ENCODE data around the gene CACNG3.
"Not testable (repeated sequence)": the region's sequence is repeated elsewhere in the genome, so short reads cannot be mapped to it uniquely, and the experiment has no call there.

The CACNG3 gene

DNA sequence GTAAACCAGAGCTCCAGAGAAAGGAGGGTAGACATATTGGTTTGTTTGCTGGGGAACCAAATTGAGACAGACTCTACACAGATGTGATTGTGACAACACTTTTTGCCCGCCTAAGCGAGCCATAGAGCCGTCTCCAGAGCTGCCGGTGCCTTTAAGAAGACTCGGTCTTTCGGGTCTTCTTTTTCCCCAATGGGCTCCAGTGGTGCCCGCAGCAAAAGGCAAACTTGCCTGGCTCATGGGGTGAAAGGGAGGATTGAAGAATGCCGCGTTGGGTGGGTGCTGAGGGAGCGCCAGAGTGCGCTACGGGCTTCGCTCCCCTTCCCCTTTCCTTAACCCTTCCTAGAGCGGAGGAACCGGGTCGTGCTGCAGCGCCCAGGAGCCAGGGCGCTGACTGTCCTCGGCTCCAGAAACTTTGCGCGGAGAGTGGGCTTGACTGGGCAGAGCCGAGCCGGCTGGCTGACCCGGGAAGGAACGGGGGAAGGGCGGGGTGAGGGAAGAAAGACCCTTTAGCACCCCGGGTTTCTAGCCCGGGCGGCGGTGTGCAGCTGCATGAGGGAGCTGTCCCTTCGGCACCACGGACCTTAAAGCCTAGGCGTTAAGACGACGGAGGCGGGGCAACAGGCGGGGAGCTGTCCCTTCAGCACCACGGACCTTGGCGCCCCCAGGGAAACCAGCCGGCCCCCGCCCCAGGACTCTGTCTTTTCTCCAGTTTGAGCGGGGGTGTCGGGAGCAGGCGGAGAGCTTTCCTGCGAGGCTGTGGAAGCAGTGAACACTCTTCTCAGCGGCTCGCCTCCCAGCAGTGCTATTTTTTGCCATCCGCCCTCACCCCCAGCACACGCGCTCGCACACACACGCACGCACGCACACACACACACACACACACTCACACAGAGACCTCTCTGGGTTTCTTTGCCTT is at the start of gene CACNG3:
TSS of gene CACNG3 (plus strand) at position 880 of the 916 bp plus-strand sequence. CDS start 420 bp downstream, outside the sequence.
- DNase-seq (ENCODE audit: low read depth) = no peak

- DNase-seq (ENCODE audit: low read depth) = no peak
Measured at GRCh38 chr16:24206926-24207325, 49.2 kb upstream of the CACNG3 start.

DNA sequence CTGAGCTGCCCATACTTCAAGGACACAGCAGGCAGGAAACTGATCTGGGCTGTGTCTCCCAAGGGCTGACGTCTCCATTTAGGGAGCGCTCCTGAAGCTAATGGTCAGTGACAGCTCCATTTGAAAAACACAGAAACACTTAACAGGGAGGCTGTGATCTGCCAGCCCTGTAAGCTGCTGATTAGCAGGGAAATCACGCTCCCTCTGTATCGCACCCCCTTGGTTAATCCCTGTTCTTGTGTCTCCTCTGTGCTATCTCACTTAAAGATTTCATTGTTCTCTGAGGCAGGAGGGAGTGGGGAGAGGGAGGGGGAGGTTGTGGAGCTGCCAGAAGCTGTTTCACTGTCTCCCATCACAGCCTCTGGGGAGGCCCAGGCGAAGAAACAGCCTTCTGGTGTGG is 47.4 kb upstream of the CACNG3 start:
- DNase-seq (ENCODE audit: low read depth) = no peak

- no peak for DNase-seq (ENCODE audit: low read depth)
Measured at GRCh38 chr16:24214992-24215391, 41.1 kb upstream of the CACNG3 start.

- no peak for DNase-seq (ENCODE audit: low read depth)
Measured at GRCh38 chr16:24216961-24217360, 39.2 kb upstream of the CACNG3 start.

- no peak for DNase-seq (ENCODE audit: low read depth)
Measured at GRCh38 chr16:24217461-24217860, 38.7 kb upstream of the CACNG3 start.

- DNase-seq (ENCODE audit: low read depth) = no peak
Measured at GRCh38 chr16:24218299-24218698, 37.8 kb upstream of the CACNG3 start.

DNA sequence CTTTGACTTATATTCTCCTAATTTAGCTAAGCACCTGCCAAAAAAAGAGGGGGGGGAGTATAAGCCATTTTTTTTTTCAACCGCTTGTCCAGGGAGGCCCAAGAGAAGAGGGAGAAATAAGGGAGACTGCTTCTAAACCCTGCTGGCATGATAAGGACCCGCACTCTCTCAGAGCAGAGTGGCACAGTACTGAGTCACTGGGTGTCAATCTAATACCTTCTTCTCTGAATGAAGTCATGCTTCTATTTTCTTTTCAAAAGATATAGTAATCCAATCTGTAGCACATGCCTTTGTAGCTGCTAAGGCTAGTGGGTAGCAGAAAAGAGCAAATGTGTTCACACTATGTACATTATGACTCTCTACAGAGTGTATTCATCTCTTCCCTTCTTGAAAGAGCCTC is 34.9 kb upstream of the CACNG3 start:
- DNase-seq (ENCODE audit: low read depth) = no peak

DNA sequence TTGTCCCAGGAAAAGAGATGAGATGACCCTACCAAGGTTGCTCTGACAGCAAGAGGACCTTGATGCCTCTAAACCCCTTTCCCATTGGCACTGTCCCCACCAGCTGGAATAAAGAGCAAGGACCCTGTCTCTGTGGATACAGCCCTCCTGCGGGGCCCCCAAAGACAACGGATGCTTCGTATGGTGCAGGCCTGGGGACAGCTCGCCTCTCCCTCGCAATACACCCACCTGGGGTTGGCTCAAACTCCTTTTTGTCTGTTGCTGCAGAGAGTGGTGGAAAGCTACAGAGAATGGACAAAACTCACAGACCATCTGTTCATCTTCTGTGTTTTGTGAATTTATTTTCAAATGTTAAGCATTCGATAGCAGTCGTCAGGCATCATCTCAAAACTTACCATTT is 27.6 kb upstream of the CACNG3 start:
- no peak for DNase-seq (ENCODE audit: low read depth)

- DNase-seq (ENCODE audit: low read depth) = no peak
Measured at GRCh38 chr16:24232936-24233335, 23.2 kb upstream of the CACNG3 start.

DNA sequence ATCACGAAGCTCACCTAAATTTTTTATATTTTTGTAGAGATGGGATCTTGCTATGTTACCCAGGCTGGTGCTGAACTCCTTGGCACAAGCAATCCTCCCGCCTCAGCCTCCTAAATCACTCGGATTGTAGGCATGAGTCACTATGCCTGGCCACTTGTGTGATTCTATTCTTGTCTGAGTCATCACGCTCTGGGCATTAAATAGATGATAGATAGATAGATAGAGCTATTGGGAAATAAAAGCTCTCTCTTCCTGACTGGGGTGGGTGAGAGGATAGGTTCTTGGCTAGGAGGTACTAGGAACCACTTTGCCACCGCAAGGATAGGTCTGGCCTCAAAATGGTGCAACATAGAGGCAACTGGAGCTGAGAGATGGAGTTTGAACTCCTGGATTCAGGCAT is 21.4 kb upstream of the CACNG3 start:
- DNase-seq (ENCODE audit: low read depth) = no peak

- no peak for DNase-seq (ENCODE audit: low read depth)
Measured at GRCh38 chr16:24235806-24236205, 20.3 kb upstream of the CACNG3 start.

DNA sequence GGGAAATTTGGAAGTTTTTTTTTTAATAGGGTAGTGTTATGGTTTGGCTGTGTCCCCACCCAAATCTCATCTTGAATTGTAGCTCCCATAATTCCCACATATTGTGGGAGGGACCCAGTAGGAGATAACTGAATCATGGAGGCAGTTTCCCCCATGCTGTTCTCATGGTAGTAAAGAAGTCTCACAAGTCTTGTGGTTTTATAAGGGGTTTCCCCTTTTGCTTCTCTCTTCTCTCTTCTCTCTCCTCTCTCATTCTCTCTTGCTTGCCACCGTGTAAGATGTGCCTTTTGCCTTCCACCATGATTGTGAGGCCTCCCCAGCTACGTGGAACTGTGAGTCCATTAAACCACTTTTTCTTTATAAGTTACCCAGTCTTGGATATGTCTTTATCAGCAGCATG is 17.3 kb upstream of the CACNG3 start:
- DNase-seq (ENCODE audit: low read depth) = not testable (repeated sequence)

DNA sequence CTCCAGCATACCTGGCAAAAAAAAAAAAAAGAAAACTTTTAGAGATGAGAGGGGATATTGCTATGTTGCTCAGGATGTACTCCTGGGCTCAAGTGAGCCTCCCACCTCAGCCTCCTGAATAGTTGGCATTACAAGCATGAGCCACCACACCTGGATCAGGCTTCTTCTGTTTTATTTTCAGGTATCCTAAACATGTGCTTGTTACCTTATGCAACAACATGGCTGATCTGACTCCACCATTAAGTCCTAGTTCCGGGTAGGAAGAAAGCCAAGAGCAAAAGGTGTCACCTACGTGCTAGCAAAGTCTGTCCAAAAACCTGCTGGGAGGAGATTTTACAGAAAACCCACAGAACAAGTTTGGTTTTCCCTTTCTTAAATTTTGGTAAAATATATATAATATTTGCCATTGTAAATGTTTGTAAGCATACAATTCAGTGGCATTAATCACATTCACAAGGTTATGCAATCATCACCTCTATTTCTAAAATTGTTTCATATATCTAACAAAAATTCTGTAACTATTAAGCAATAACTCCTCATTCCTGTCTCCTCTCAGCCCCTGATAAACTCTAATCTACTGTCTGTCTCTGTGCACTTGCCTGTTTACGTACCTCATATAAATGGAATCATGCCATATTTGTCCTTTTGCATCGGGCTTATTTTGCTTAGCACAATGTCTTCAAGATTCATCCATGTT is 9.1 kb upstream of the CACNG3 start:
- DNase-seq (ENCODE audit: low read depth) = no peak

DNA sequence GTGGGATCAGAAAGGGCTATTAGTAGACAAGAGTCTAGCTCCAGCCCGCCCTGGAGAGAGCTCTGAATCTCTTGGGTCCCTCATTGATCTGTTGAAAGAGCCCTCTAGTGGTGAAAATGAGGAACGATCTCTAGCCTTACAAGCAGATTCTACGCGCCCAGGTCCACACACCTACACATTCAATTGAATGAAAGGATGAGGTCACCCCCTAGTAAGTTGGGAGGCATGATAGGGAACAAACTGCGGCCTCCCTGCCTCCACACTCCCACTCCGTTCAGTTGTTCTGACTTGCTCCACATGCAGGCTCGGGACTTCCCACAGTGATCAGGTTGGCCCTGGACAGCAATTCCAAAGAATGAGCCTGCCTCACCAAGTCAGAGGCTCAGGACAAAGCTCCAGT is 2.9 kb upstream of the CACNG3 start:
- DNase-seq (ENCODE audit: low read depth) = no peak

DNA sequence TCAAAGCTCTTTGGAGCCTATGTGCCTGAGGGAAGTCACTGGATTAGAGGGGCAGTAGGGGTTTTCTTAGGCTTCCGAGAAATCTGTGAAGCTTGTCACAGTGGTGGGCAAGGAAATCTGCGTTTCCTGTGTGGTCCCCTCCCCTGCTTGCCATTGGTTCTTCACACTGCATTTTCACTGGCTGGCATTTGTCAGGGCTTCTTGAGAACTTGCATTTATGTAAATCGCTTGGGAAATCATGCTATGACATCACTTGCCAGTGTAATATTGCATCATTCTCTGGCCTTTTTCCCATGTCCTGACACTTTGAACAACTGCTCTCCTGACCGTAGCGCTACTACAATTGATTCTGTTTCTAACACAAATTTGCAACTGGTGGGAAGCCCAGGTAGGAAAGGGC is 1.8 kb downstream of the CACNG3 start:
- no peak for DNase-seq (ENCODE audit: low read depth)

DNA sequence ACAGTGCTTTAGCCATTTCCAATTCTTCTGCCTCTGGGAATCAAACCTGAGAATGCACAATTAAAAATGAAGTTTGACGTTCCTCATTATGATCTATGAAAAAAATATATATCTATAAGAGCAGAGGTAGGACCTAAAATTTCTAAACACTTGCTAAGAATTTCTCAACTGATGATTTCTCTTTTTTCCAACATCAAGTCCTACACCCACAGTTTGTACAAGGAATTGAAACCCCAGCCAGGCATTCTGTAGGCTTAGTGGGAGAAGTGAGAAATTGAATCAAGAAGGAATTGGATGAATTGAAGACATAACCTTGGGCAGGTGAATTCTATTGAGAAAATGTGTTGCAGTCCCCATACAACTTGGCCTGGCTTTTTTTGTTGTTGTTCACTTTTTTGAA is 2.7 kb downstream of the CACNG3 start:
- no peak for DNase-seq (ENCODE audit: low read depth)

DNA sequence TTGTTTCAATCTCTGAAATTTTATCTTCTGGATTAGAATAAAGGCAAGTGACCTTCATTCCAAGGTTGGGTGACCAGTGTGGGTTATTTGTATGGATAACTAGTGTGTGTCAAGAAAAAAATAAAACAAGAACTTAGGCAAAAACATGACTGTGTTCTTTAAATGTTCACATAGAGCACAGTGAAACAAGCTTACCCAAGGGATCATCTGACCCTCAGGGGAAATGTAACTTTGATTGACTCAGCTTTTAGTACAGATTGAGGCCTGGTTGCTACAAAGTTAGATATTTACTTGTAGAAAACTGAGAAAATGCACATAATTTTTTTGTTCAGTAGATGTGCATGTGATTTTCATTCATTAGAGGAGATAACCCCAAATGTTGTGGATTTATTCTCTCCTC is 6.7 kb downstream of the CACNG3 start:
- no peak for DNase-seq (ENCODE audit: low read depth)

DNA sequence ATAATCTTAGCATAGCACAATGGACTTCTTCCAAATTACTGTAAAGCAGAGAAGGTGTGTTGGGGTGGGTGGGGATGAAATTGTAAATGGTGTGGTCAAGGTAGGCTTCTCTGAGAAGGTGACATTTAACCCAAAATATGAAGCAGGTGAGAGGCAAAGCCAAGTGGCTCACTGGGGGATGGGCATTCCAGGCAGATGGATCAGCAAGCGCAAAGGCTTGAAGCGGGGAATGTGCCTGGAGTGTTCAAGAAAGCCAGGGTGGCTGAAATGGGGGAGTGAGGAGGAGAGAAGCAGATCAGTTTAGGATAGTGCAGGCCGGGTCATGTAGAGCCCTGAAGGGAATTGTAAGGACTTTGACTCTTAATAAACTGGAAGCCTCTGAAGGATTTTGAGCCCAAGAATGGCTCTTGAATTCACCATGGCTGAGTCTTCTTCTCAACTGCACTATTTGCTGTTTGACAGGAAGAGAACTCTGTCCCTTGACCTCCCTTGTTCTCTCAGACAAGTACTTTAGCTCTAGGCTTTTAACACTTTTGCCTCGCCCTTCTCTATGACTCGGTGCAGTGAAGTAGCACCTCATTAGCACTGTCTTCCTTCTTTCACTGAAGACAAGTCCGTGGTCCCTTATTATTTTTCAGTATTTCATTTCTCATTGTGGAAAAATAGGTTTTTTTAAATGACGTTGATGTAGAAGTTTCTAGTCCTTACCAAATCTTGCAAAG is 14.7 kb downstream of the CACNG3 start:
- no peak for DNase-seq (ENCODE audit: low read depth)

- no peak for DNase-seq (ENCODE audit: low read depth)
Measured at GRCh38 chr16:24272379-24272778, 16.2 kb downstream of the CACNG3 start.

- DNase-seq (ENCODE audit: low read depth) = no peak
Measured at GRCh38 chr16:24273508-24274182, 17.5 kb downstream of the CACNG3 start.

DNA sequence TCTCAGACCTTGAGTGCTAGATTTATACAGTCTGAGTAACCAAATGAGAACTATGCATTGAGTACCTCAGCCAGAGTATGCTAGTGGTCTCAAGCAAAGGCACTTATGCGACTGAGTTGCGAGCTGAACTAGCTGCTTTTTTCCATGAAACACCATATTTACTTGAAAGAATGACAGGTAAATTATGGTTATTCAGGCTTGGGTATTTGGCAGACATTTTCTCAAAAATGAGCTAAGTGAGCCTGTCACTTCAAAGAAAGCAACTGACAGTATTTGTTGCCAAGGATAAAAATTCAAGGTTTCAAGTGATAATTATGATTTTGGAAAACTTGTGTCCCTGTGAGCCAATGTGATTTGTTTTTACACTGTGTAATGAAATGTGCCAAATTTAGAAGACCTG is 19.3 kb downstream of the CACNG3 start:
- no peak for DNase-seq (ENCODE audit: low read depth)

Measured in HS-27A (cell line).